ENCODE results near the gene KCNJ8. TPM values are rescaled to one million over a fixed set of nuclear protein-coding genes. Genes with fewer than 3 reads are reported as not detected.
A peak's percentile ranks its signal among the peaks of the same experiment; 100 is the strongest.
"Not testable (repeated sequence)": the region's sequence is repeated elsewhere in the genome, so short reads cannot be mapped to it uniquely, and the experiment has no call there.

KCNJ8 gene
- 0.70 TPM for polyA plus RNA-seq (2013, experiment 1 of 2)
- polyA plus RNA-seq (2013, experiment 2 of 2) = 0.76 TPM

GRCh38 chr12:21774358-21775132 lies at the start of gene KCNJ8:
KCNJ8 (minus strand) TSS chr12:21774706; CDS start chr12:21773616, 1,090 bp downstream.
- Histone ChIP-seq H3K9ac (ENCODE audit: low read depth, low read length) (peak within 1 kb of the TSS; percentile 42), H3K9me3 (ENCODE audit: insufficient read depth, low read depth, low read length) (no peaks in the 10 kb centered on the region), H3K36me3 (ENCODE audit: insufficient read depth, low read length) (no peaks in the 10 kb centered on the region), H3K27me3 (ENCODE audit: insufficient read depth, low read length) (peaks cover 41% of the 10 kb centered on the region), H3K27ac (ENCODE audit: low read depth, low read length) (no peak within 1 kb of the TSS), H3K4me3 (ENCODE audit: low read length) (peak within 1 kb of the TSS; percentile 68), H3K4me1 (ENCODE audit: insufficient read depth, low read length) (peaks cover 12% of the 10 kb centered on the region)
- 2% methylated on average over 46 of the region's 49 CpGs for WGBS

DNA sequence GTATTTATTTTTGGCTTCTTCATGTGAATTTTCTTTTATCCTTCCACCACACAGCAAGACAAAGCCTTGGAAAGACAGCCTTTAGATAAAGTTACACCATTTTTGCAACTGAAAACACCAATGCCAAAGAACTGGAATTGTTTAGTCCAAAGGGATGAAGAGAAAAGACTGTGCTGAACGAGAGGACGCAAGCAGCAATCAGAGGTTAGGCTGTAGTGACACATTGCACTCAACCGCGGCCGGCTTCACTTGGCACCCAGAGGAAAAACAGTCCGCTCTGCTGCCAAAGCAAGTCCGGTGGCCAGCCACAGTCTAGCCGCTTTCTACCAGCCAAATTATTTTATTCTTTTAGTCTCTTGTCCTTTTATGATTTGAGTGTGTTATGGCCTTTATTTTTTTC lies 49.1 kb upstream of the KCNJ8 start:
- Histone ChIP-seq H3K27ac (ENCODE audit: low read depth, low read length) (no peak overlapping the region), H3K27me3 (ENCODE audit: insufficient read depth, low read length) (no peaks in the 10 kb centered on the region), H3K36me3 (ENCODE audit: insufficient read depth, low read length) (no peaks in the 10 kb centered on the region), H3K4me3 (ENCODE audit: low read length) (no peak overlapping the region), H3K9ac (ENCODE audit: low read depth, low read length) (no peak overlapping the region), H3K9me3 (ENCODE audit: insufficient read depth, low read depth, low read length) (no peaks in the 10 kb centered on the region), H3K4me1 (ENCODE audit: insufficient read depth, low read length) (no peaks in the 10 kb centered on the region)
- 87% methylated on average over 7 of the region's 8 CpGs for WGBS

GRCh38 chr12:21819678-21820077 lies 45.2 kb upstream of the KCNJ8 start:
- H3K36me3 ChIP-seq (ENCODE audit: insufficient read depth, low read length) = no peaks in the 10 kb centered on the region
- no peaks in the 10 kb centered on the region for H3K4me1 ChIP-seq (ENCODE audit: insufficient read depth, low read length)

GRCh38 chr12:21819236-21819635 lies 44.7 kb upstream of the KCNJ8 start:
- H3K9ac ChIP-seq (ENCODE audit: low read depth, low read length) = no peak overlapping the region
- H3K36me3 ChIP-seq (ENCODE audit: insufficient read depth, low read length) = no peaks in the 10 kb centered on the region
- H3K4me3 ChIP-seq (ENCODE audit: low read length) = no peak overlapping the region
- no peaks in the 10 kb centered on the region for H3K4me1 ChIP-seq (ENCODE audit: insufficient read depth, low read length)
- no peaks in the 10 kb centered on the region for H3K9me3 ChIP-seq (ENCODE audit: insufficient read depth, low read depth, low read length)
- H3K27me3 ChIP-seq (ENCODE audit: insufficient read depth, low read length) = no peaks in the 10 kb centered on the region
- 76% methylated on average over 2 of the region's 2 CpGs for WGBS
- H3K27ac ChIP-seq (ENCODE audit: low read depth, low read length) = no peak overlapping the region

More at GRCh38 chr12:21819678-21820077, 45.2 kb upstream of the KCNJ8 start:
- no peaks in the 10 kb centered on the region for H3K27me3 ChIP-seq (ENCODE audit: insufficient read depth, low read length)
- no peak overlapping the region for H3K9ac ChIP-seq (ENCODE audit: low read depth, low read length)
- H3K9me3 ChIP-seq (ENCODE audit: insufficient read depth, low read depth, low read length) = no peaks in the 10 kb centered on the region
- no peak overlapping the region for H3K4me3 ChIP-seq (ENCODE audit: low read length)
- no peak overlapping the region for H3K27ac ChIP-seq (ENCODE audit: low read depth, low read length)

GRCh38 chr12:21818627-21819026 lies 44.1 kb upstream of the KCNJ8 start:
- H3K27ac ChIP-seq (ENCODE audit: low read depth, low read length) = no peak overlapping the region
- no peak overlapping the region for H3K9ac ChIP-seq (ENCODE audit: low read depth, low read length)
- no peak overlapping the region for H3K4me3 ChIP-seq (ENCODE audit: low read length)
- H3K9me3 ChIP-seq (ENCODE audit: insufficient read depth, low read depth, low read length) = no peaks in the 10 kb centered on the region
- 88% methylated on average over 2 of the region's 2 CpGs for WGBS
- no peaks in the 10 kb centered on the region for H3K36me3 ChIP-seq (ENCODE audit: insufficient read depth, low read length)
- no peaks in the 10 kb centered on the region for H3K4me1 ChIP-seq (ENCODE audit: insufficient read depth, low read length)
- no peaks in the 10 kb centered on the region for H3K27me3 ChIP-seq (ENCODE audit: insufficient read depth, low read length)

DNA sequence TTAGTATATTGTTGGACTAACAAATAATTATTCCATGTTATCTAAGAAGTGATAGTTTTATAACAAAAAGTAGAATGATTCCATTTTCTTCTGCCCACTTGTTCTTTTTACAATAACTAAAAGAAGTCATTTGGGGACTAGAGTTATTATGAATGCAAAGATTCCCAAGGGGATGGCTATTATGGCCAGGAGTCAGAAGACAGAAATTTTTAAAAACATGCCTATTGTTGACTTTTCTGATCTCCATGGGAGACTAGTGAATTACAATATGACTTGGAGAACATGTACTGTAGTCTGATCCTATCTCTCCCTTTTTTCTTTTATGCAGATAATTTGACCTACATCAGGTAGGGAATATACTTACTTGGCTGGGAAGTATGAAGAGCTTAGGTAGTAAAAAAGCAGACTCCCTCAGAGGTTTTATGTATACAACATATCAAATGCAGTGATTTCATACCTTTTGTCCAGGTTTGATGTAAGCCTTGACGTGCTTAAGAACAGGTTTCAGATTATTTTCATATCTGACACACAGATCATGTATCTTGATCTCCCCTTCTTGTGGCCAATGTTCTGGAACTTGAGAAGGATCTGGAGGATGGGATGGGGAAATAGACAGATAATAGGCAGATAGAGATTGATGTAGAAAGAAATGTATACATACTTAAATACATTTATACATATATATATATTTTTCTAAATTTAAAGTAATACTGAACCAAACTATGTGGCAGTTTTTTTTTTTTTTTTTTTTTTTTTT lies 41.0 kb upstream of the KCNJ8 start:
- H3K4me3 ChIP-seq (ENCODE audit: low read length) = no peak overlapping the region
- no peak overlapping the region for H3K9ac ChIP-seq (ENCODE audit: low read depth, low read length)
- no peak overlapping the region for H3K27ac ChIP-seq (ENCODE audit: low read depth, low read length)
- no peaks in the 10 kb centered on the region for H3K36me3 ChIP-seq (ENCODE audit: insufficient read depth, low read length)
- WGBS = 88% methylated on average over 1 of the region's 1 CpG
- no peaks in the 10 kb centered on the region for H3K9me3 ChIP-seq (ENCODE audit: insufficient read depth, low read depth, low read length)
- H3K27me3 ChIP-seq (ENCODE audit: insufficient read depth, low read length) = no peaks in the 10 kb centered on the region
- H3K4me1 ChIP-seq (ENCODE audit: insufficient read depth, low read length) = no peaks in the 10 kb centered on the region

DNA sequence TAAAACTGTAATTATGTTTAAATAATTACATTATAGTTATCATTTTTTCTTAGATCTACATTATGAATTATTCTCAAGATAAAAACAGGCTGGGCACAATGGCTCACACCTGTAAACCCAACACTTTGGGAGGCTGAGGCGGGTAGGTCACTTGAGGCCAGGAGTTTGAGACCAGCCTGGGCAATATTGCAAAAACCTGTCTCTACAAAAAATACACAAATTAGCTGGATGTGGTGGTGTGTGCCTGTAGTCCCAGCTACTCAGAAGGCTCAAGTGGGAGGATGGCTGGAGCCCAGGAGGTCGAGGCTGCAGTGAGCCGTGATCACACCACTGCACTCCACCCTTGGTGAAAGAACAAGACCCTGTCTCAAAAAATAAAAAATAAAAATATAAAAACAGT lies 40.3 kb upstream of the KCNJ8 start:
- 93% methylated on average over 2 of the region's 3 CpGs for WGBS
- no peaks in the 10 kb centered on the region for H3K27me3 ChIP-seq (ENCODE audit: insufficient read depth, low read length)
- no peak overlapping the region for H3K27ac ChIP-seq (ENCODE audit: low read depth, low read length)
- H3K9me3 ChIP-seq (ENCODE audit: insufficient read depth, low read depth, low read length) = no peaks in the 10 kb centered on the region
- H3K9ac ChIP-seq (ENCODE audit: low read depth, low read length) = no peak overlapping the region
- H3K4me3 ChIP-seq (ENCODE audit: low read length) = no peak overlapping the region
- H3K36me3 ChIP-seq (ENCODE audit: insufficient read depth, low read length) = no peaks in the 10 kb centered on the region
- H3K4me1 ChIP-seq (ENCODE audit: insufficient read depth, low read length) = no peaks in the 10 kb centered on the region

DNA sequence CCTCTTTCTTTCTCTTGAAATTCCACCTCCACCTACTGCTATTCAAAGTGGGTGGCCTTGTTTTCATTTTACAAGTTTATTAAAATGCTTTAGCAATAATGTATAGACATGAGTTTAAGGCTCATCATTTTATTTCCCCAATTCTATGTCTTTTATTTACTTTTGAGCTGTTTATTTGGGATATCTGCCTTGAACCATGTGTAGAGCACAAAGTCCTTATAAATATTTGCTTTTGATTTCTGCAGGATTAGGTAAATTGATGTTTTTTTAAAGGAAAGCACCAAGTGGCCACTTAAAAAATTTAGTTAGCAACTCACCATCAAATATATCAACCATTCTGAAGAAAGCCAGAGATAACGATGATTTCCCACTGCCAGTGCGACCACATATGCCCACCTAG lies 39.8 kb upstream of the KCNJ8 start:
- 92% methylated on average over 2 of the region's 2 CpGs for WGBS
- Histone ChIP-seq H3K9ac (ENCODE audit: low read depth, low read length) (no peak overlapping the region), H3K9me3 (ENCODE audit: insufficient read depth, low read depth, low read length) (no peaks in the 10 kb centered on the region), H3K4me3 (ENCODE audit: low read length) (no peak overlapping the region), H3K27me3 (ENCODE audit: insufficient read depth, low read length) (no peaks in the 10 kb centered on the region), H3K27ac (ENCODE audit: low read depth, low read length) (no peak overlapping the region), H3K36me3 (ENCODE audit: insufficient read depth, low read length) (no peaks in the 10 kb centered on the region), H3K4me1 (ENCODE audit: insufficient read depth, low read length) (no peaks in the 10 kb centered on the region)

DNA sequence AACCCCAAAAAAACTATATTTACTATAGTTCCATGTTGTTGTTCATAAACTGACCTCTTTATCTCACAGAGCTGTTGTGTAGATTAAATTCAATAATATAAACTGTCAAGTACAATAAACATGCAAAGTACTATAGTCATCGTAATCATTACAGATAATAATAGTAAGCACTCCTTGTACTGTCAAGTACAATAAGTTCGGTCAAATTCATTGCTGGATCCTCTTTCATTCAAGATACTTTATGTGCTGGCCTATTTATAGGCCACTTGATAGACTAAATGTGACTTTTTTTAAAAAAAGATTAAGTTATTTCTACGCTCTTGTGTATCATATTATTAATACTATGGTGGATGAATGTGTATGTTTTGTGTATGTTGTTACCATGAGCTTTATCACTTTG lies 39.2 kb upstream of the KCNJ8 start:
- H3K4me3 ChIP-seq (ENCODE audit: low read length) = no peak overlapping the region
- no peak overlapping the region for H3K27ac ChIP-seq (ENCODE audit: low read depth, low read length)
- H3K36me3 ChIP-seq (ENCODE audit: insufficient read depth, low read length) = no peaks in the 10 kb centered on the region
- WGBS = 98% methylated on average over 2 of the region's 3 CpGs
- H3K9ac ChIP-seq (ENCODE audit: low read depth, low read length) = no peak overlapping the region
- H3K4me1 ChIP-seq (ENCODE audit: insufficient read depth, low read length) = no peaks in the 10 kb centered on the region
- H3K9me3 ChIP-seq (ENCODE audit: insufficient read depth, low read depth, low read length) = no peaks in the 10 kb centered on the region
- H3K27me3 ChIP-seq (ENCODE audit: insufficient read depth, low read length) = no peaks in the 10 kb centered on the region

GRCh38 chr12:21813125-21813524 lies 38.6 kb upstream of the KCNJ8 start:
- Histone ChIP-seq H3K9me3 (ENCODE audit: insufficient read depth, low read depth, low read length) (no peaks in the 10 kb centered on the region), H3K4me1 (ENCODE audit: insufficient read depth, low read length) (no peaks in the 10 kb centered on the region), H3K27ac (ENCODE audit: low read depth, low read length) (no peak overlapping the region)

DNA sequence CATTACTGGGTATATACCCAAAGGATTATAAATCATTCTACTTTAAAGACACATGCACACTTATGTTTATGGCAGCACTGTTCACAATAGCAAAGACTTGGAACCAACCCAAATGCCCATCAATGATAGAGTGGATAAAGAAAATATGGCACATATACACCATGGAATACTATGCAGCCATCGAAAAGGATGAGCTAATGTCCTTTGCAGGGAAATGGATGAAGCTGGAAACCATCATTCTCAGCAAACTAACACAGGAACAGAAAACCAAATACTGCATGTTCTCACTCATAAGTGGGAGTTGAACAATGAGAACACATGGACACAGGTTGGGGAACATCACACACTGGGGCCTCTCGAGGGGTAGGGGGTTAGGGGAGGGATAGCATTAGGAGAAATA lies 37.8 kb upstream of the KCNJ8 start:
- H3K27ac ChIP-seq (ENCODE audit: low read depth, low read length); H3K9me3 ChIP-seq (ENCODE audit: insufficient read depth, low read depth, low read length); H3K36me3 ChIP-seq (ENCODE audit: insufficient read depth, low read length); H3K4me3 ChIP-seq (ENCODE audit: low read length); H3K27me3 ChIP-seq (ENCODE audit: insufficient read depth, low read length); H3K4me1 ChIP-seq (ENCODE audit: insufficient read depth, low read length); H3K9ac ChIP-seq (ENCODE audit: low read depth, low read length): not testable (repeated sequence)
- WGBS = 79% methylated on average over 1 of the region's 2 CpGs

More at GRCh38 chr12:21813125-21813524, 38.6 kb upstream of the KCNJ8 start:
- no peaks in the 10 kb centered on the region for H3K36me3 ChIP-seq (ENCODE audit: insufficient read depth, low read length)
- no peak overlapping the region for H3K9ac ChIP-seq (ENCODE audit: low read depth, low read length)
- no peak overlapping the region for H3K4me3 ChIP-seq (ENCODE audit: low read length)
- H3K27me3 ChIP-seq (ENCODE audit: insufficient read depth, low read length) = no peaks in the 10 kb centered on the region
